Muscle layer of colon (tissue), 2 donors: Measurements from ENCODE around the gene CSNK2A1.
"Not testable (repeated sequence)": the region's sequence is repeated elsewhere in the genome, so short reads cannot be mapped to it uniquely, and the experiment has no call there.

Source experiments
- H3K27ac ChIP-seq: one replicate; pipeline ENCODE4 v1.7.0; 2013; ENCODE audit warnings: low read depth, mild to moderate bottlenecking, low read length, moderate library complexity
- H3K27me3 ChIP-seq, 2 donors: one replicate each; pipeline ENCODE4 v1.7.0; 2013; ENCODE audit warnings: low read length in 2 of 2, mild to moderate bottlenecking in 2 of 2; ENCODE audit not compliant: insufficient read depth in 2 of 2, control insufficient read depth in 1 of 2
- H3K36me3 ChIP-seq: one replicate; pipeline ENCODE4 v1.7.0; 2013; ENCODE audit warnings: mild to moderate bottlenecking, low read length; ENCODE audit not compliant: insufficient read depth
- H3K4me1 ChIP-seq: one replicate; pipeline ENCODE4 v1.7.0; 2013; ENCODE audit warnings: mild to moderate bottlenecking, low read length; ENCODE audit not compliant: insufficient read depth
- H3K4me3 ChIP-seq, 2 donors: one replicate each; pipeline ENCODE4 v1.7.0; 2013; ENCODE audit warnings: low read length in 2 of 2, low read depth in 1 of 2, mild to moderate bottlenecking in 1 of 2, moderate library complexity in 1 of 2
- H3K9ac ChIP-seq: one replicate; pipeline ENCODE4 v1.7.0; 2013; ENCODE audit warnings: low read length
- H3K9me3 ChIP-seq: one replicate; pipeline ENCODE4 v1.7.0; 2013; ENCODE audit warnings: mild to moderate bottlenecking, low read length
- donor health status: abdominal sarcoma.
- donor health status: Adenocarcinoma of cecum.

The CSNK2A1 gene

DNA sequence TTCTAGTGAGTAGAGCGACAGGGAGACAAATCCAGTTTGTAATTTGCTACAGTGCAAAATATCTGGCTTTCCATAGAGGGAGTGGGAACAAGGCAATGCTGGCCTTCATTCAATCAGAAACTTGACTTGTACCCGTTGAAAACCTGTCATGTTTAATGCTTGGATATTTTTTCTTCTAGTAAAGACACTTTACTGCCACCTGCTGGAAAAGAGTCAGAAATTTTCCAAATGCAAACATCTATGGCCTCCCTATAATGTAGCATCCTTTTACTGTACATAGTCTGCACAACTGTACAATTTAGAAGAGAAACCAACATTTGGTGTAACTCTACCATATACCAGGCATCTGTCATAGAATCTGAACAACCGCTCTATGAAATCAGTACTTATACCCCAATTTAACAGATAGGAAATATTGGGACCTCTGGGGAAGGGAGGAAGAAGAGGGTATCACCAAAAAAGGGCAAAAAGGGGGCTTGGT, 64.6 kb downstream of the CSNK2A1 start:
- H3K36me3 ChIP-seq: peaks cover 33% of the 10 kb centered on the region
- H3K4me3 ChIP-seq: no peak overlapping the region
- H3K9me3 ChIP-seq: no peaks in the 10 kb centered on the region
- no peaks in the 10 kb centered on the region for H3K4me1 ChIP-seq
- H3K9ac ChIP-seq: no peak overlapping the region
- H3K27me3 ChIP-seq: no peaks in the 10 kb centered on the region
- no peak overlapping the region for H3K27ac ChIP-seq

DNA sequence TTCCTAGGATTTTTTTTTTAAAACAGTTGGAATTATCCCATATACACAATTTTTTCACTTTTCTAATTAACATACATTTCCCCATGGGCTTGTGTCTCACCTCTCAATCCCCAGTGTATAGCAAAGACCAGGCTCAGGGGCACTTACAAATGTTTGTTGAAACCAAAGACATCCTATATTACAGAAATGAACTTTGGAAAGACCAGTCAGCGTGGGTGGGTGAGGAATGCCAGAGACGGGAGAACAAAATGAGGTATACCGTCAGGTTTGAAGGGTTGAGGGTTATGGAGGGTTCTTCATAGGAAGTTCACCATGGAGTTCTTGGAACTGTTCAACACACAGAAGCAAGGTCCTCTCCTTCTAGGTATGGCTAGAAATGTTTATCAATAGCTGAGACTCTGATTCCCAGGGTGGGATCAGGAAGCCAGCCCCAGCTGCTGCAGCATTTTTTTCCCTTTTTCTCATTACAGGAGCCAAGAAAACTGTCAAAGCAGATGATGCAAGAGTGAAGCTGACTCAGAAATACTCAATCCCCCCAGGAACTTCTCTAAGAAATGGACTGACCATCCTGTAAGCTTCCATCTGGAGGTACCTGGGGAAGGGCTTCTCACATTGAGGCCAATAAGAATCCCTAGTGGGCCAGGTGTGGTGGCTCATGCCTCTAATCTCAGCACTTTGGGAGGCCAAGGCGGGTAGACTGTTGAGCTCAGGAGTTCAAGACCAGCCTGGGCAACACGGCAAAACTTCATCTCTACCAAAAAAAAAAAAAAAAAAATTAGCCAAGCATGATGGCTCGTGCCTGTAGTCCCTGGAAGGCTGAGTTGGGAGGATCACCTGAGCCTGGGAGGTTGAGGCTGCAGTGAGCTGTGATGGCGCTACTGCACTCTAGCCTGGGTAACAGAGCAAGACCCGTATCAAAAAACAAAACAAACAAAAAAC, 65.3 kb downstream of the CSNK2A1 start:
- H3K27me3 ChIP-seq: no peaks in the 10 kb centered on the region
- H3K4me1 ChIP-seq: no peaks in the 10 kb centered on the region
- no peak overlapping the region for H3K9ac ChIP-seq
- H3K27ac ChIP-seq: no peak overlapping the region
- no peak overlapping the region for H3K4me3 ChIP-seq
- no peaks in the 10 kb centered on the region for H3K9me3 ChIP-seq
- H3K36me3 ChIP-seq: peaks cover 26% of the 10 kb centered on the region

DNA sequence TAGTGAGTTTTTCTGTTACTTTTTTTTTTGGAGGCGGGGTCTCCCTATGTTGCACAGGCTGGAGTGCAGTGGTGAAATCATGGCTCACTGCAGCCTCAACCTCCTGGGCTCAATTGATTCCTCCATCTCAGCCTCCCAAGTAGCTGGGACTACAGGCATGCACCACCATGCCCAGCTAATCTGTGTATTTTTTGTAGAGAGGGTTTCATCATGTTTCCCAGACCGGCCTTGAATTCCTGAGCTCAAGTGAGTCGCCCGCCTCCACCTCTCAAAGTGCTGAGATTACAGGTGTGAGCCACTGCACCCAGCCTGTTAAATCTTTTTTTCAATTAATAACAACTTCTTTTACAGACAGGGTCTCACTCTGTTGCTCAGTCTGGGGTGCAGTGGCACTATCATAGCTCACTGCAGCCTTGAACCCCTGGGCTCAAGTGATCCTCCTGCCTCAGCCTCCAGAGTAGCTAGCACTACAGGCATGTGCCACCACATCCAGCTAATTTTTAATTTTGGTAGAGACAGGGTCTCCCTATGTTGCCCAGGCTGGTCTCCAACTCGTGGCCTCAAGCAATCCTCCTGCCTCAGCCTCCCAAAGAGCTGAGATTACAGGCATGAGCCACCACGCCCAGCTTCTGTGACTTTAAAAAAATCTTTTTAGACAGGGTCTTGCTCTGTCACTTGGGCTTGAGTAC, 66.9 kb downstream of the CSNK2A1 start:
- not testable (repeated sequence) for H3K27ac ChIP-seq, H3K9me3 ChIP-seq
- peaks cover 10% of the 10 kb centered on the region for H3K36me3 ChIP-seq

DNA sequence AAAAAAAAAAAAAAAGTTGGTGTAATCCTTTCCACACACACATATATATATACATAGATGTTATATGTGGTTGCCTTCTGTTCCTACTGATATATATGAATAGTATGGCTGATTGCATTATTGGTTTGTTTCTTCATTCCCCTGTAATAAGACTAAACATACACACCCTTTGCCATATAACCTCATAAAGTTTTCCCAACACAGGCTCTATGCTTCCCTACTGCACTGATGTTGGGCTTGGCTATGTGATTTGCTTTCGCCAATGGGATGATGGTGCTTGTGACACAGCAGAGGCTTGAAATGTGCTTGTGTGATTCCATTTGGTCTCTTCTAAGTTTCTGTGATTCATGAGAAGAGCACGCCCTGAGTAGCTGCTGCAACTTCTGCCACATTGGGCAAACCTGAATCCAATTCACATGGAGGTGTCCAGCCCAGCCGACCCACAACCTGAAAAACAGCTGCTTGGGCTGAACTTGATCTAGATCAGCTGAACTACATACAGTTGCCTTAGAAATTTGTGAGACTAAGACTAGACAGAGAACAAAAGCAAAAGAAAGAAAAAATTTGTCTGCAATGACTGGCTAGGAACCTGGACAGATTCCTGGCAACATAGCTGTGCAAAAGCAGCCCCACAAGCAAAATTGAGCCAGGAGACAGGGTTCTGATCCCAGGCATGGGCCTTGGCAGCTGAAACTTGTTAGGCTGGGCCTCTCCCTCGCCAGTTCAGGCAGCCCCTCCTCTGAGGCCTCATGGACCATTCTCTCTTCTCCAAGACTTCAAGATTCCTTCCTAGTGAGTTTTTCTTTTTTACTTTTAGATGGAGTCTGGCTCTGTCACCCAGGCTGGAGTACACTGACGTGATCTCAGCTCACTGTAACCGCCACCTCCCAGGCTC, 67.9 kb downstream of the CSNK2A1 start:
- Histone ChIP-seq H3K27ac (no peak overlapping the region), H3K36me3 (peaks cover 8% of the 10 kb centered on the region), H3K27me3 (no peaks in the 10 kb centered on the region), H3K9ac (no peak overlapping the region), H3K9me3 (no peaks in the 10 kb centered on the region), H3K4me3 (no peak overlapping the region), H3K4me1 (no peaks in the 10 kb centered on the region)

More for the DNA sequence above, 66.9 kb downstream of the CSNK2A1 start:
- H3K4me1 ChIP-seq, H3K27me3 ChIP-seq, H3K4me3 ChIP-seq, H3K9ac ChIP-seq: not testable (repeated sequence)

DNA sequence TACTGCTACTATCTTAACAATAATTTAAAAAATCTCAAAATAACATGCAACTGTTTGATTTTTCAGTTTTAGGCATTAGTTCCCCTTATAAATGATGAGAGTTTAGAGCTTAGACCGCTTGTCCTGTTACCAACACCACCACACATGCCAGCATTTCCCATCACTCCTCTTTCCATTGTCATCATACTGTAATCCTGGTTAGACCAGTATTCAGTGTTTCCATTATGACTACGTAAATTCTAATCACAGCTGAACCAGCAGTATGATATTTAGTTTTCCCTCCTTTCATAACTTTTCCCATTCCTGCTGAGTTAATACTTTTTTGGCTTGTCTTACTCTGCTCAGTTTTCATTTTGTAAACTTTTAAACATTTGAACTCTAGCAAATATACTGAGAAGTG, 69.0 kb downstream of the CSNK2A1 start:
- Histone ChIP-seq H3K9me3 (no peaks in the 10 kb centered on the region), H3K36me3 (peaks cover 8% of the 10 kb centered on the region), H3K9ac (no peak overlapping the region), H3K27ac (no peak overlapping the region), H3K4me3 (no peak overlapping the region), H3K4me1 (no peaks in the 10 kb centered on the region), H3K27me3 (no peaks in the 10 kb centered on the region)

DNA sequence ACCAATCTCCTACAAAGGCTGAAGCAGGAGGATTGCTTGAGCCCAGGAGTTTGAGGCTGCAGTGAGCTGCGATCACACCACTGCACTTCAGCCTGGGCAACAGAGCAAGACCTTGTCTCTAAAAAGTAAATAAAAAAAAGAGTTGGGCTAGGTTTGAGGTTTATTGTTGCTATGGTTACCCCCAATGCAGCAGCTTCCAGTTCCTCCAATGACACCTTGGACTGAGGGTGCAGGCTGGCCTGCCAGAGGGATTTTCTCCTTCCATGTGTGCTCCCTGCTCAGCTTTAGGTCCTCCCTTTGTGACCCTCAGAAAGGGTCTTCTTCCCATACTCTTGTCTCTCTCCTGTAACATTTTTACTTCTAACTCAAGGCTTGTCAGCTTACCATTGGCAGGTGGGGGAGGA, 70.7 kb downstream of the CSNK2A1 start:
- Histone ChIP-seq H3K36me3 (peaks cover 2% of the 10 kb centered on the region), H3K9ac (no peak overlapping the region), H3K9me3 (no peaks in the 10 kb centered on the region), H3K4me1 (no peaks in the 10 kb centered on the region), H3K4me3 (no peak overlapping the region), H3K27me3 (peaks cover 0 to 4% of the 10 kb centered on the region in 2 donors), H3K27ac (no peak overlapping the region)

DNA sequence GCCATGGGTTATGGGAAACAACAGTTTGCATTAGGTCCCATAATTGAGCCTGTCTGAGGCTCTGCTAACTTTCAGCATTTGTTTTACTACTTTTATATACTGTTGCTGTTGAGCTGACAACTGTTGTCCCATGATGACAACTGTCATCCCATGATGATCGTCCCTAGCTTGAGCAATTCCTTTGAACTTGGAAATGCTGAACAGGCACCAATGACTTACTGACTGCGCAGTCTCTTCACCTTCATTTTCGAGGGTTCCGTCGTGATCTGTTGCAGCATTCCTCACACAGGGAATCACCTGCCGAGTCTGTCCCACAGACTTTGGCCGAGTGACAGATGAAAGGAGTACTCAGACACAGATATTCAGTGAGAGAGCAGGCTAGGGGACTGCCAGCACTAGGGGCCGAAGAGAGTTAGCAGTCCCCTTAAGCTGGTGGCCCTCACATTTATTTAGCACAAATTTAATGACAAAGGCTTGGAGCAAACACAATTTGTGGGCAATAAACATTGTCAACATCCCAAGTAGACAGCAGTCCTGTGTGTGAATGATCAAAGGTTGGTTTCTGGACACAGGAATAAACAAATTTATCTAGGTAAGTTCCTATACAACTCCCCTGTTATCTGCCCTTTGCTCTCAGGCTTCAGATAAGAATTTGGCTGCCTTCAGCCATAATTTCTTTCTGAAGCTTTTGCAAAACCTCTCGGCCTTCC, 71.3 kb downstream of the CSNK2A1 start:
- peaks cover 0 to 4% of the 10 kb centered on the region in 2 donors for H3K27me3 ChIP-seq
- H3K27ac ChIP-seq: no peak overlapping the region

DNA sequence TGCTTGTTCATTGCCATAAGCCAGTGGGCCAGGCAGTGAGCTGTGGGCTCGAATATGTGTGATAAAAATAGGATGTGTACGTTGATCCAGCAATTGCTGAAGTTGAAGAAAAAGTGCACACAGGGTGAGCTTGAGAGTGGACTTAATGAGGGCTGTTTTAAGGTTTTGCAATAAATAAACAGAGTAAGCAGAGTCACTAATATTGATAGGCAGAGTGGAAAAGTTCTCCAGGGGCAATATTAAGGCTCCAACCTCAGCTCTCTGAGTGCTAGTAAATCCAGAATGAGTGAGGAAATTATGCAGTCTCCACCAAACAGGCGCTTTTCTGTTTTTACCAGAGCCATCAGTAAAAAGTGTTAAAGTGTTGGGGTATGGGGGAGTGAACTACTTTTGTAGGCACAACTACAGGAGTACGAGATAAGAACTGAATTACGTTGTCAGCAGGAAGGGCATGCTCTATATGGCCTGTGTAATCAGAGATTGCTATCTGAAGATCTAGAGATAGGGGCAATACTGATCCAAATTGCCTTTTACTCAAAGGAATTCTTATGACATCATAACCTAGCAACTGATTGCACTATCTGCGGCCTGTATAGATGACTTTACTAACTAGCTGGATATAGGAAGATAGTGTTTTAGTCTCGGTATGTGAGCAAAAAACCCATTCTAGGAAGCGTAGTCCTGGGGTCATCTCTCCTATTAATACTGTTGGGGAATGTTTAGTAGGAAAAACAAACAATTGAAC, 73.7 kb downstream of the CSNK2A1 start:
- H3K9me3 ChIP-seq: no peaks in the 10 kb centered on the region
- H3K36me3 ChIP-seq: no peaks in the 10 kb centered on the region
- peaks cover 0 to 4% of the 10 kb centered on the region in 2 donors for H3K27me3 ChIP-seq
- H3K4me3 ChIP-seq: no peak overlapping the region
- no peak overlapping the region for H3K27ac ChIP-seq
- H3K4me1 ChIP-seq: no peaks in the 10 kb centered on the region
- no peak overlapping the region for H3K9ac ChIP-seq

More for the DNA sequence above, 71.3 kb downstream of the CSNK2A1 start:
- H3K36me3 ChIP-seq: no peaks in the 10 kb centered on the region
- no peak overlapping the region for H3K9ac ChIP-seq
- H3K4me1 ChIP-seq: no peaks in the 10 kb centered on the region
- H3K4me3 ChIP-seq: no peak overlapping the region
- no peaks in the 10 kb centered on the region for H3K9me3 ChIP-seq

- no peak overlapping the region for H3K9ac ChIP-seq
- no peaks in the 10 kb centered on the region for H3K36me3 ChIP-seq
- peaks cover 0 to 4% of the 10 kb centered on the region in 2 donors for H3K27me3 ChIP-seq
- no peaks in the 10 kb centered on the region for H3K9me3 ChIP-seq
- no peak overlapping the region for H3K27ac ChIP-seq
- no peak overlapping the region for H3K4me3 ChIP-seq
- H3K4me1 ChIP-seq: peaks cover 4% of the 10 kb centered on the region
These were observed 75.8 kb downstream of the CSNK2A1 start for GRCh38 chr20:467755-468154.
